Erythroblast (primary cell): ENCODE data around the gene GRIP1.

Source experiments
- GATA1 ChIP-seq: IDR thresholded peaks from 2 replicates; pipeline ENCODE4 v1.6.1; 2011; ENCODE audit warnings: low read depth, mild to moderate bottlenecking, control low read depth, low read length, moderate library complexity
- POLR2A ChIP-seq: IDR thresholded peaks from 2 replicates; pipeline ENCODE4 v1.6.1; 2011; ENCODE audit warnings: mild to moderate bottlenecking, low read length

DNA sequence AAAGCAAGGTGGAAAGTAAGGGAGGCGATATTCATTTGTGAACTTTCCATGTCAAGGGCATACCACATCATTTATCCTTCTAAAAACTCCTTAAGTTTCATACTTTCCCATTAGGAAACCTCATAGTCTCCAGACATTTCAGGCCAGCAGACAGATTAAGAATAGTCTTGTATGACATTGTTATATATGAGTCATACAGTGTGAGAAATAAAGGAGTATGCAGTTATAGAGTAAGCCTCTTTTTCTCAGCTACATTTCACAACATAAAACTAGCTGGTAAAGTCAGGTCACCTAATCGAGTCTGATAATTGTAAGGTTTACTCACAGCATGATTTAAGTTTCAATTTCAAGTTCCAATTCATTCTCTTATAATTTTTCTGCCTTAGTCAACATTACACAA is 164.3 kb downstream of the GRIP1 start:
- TF ChIP-seq GATA1 = no peak
- no peak for TF ChIP-seq POLR2A
